GM21825 (cell line): ENCODE results near the gene PRRT4.

ENCODE experiments used
- ATAC-seq: cut with Tn5 transposase; IDR thresholded peaks from one replicate; pipeline ENCODE4 v1.9.1; 2021; ENCODE audit warnings: mild to moderate bottlenecking, moderate library complexity; ENCODE audit not compliant: unreplicated experiment

The PRRT4 gene

GRCh38 chr7:128302139-128302538 lies 59.4 kb downstream of the PRRT4 start:
- ATAC-seq, result no peak
